GM23338 (cell line): ENCODE data around the gene TEN1.

Source experiments
- CREB1 ChIP-seq: fragments of 250-450 bp; sonication (Bioruptor Pico); IDR thresholded peaks from 2 replicates; pipeline ENCODE4 v1.5.0; 2020; ENCODE audit warnings: low read depth, mild to moderate bottlenecking, moderate library complexity
- CTCF ChIP-seq, 2 experiments: fragments of 200-600 bp in 1 of 2; sonication (generic) in 1 of 2; conservative IDR thresholded peaks; 2 replicates each; pipeline versions ENCODE4 v1.5.1 to v1.6.1; 2016 to 2017; ENCODE audit warnings: antibody characterized with exemption in 2 of 2, low read depth in 2 of 2, mild to moderate bottlenecking in 2 of 2, moderate library complexity in 1 of 2
- ETS1 ChIP-seq: IDR thresholded peaks from 2 replicates; pipeline ENCODE4 v1.6.1; 2016; ENCODE audit warnings: antibody characterized with exemption
- EZH2 ChIP-seq: fragments of 200-600 bp; sonication (generic); IDR thresholded peaks from one replicate; pipeline ENCODE4 v1.8.0; 2017; ENCODE audit warnings: antibody characterized with exemption, mild to moderate bottlenecking, low read depth; ENCODE audit not compliant: unreplicated experiment
- EZH2phosphoT487 ChIP-seq: fragments of 200-600 bp; sonication (generic); IDR thresholded peaks from one replicate; pipeline ENCODE4 v1.8.1; 2018; ENCODE audit warnings: antibody characterized with exemption; ENCODE audit not compliant: unreplicated experiment
- JUNB ChIP-seq: IDR thresholded peaks from one replicate; pipeline ENCODE4 v1.6.1; 2016; ENCODE audit warnings: antibody characterized with exemption; ENCODE audit not compliant: unreplicated experiment
- NANOG ChIP-seq: IDR thresholded peaks from 2 replicates; pipeline ENCODE4 v1.6.1; 2016; ENCODE audit warnings: antibody characterized with exemption, borderline replicate concordance
- POLR2AphosphoS5 ChIP-seq: IDR thresholded peaks from 2 replicates; pipeline ENCODE4 v1.6.1; 2016; ENCODE audit warnings: antibody characterized with exemption, low read depth
- REST ChIP-seq: IDR thresholded peaks from one replicate; pipeline ENCODE4 v1.6.1; 2018; ENCODE audit warnings: antibody characterized with exemption; ENCODE audit not compliant: unreplicated experiment
- ZNF331 ChIP-seq: fragments of 250-450 bp; sonication (Bioruptor Pico); IDR thresholded peaks from 2 replicates; pipeline ENCODE4 v1.5.0; 2020; ENCODE audit warnings: low read depth, mild to moderate bottlenecking, moderate library complexity

GRCh38 chr17:75931062-75931461, 48.0 kb upstream of the TEN1 start:
- TF ChIP-seq CTCF (conservative IDR thresholded peaks at IDR 0.05; ENCODE audit: low read depth in 2 of 2) (no peak), POLR2AphosphoS5 (no peak), NANOG (no peak), ETS1 (no peak), EZH2phosphoT487 (no peak), CREB1 (CRISPR knock-in tag) (no peak), EZH2 (no peak), ZNF331 (no peak), REST (no peak), JUNB (no peak)
